ENCODE measurements around the gene CEACAM5.

- TF ChIP-seq CTCF (IDR thresholded peaks at IDR 0.05; ENCODE audit: low read depth, low read length) (no peak), POLR2A (IDR thresholded peaks at IDR 0.05; ENCODE audit: extremely low read depth, insufficient read length) (no peak), MAX (IDR thresholded peaks at IDR 0.05; ENCODE audit: low read depth, low read length) (no peak), MYC (IDR thresholded peaks at IDR 0.05; ENCODE audit: low read depth, low read length) (no peak)
These were observed 7.8 kb upstream of the CEACAM5 start for GRCh38 chr19:41700381-41701195.
